C4-2B (cell line): ENCODE results near the gene IFT80.

Source experiments
- CTCF ChIP-seq: fragments of 450-650 bp; conservative IDR thresholded peaks from 2 replicates; pipeline ENCODE4 v1.5.1; 2017; ENCODE audit warnings: mild to moderate bottlenecking
- ZFX ChIP-seq: fragments of 450-650 bp; IDR thresholded peaks from 2 replicates; pipeline ENCODE4 v1.6.1; 2017

GRCh38 chr3:160217675-160218074, 181.3 kb downstream of the IFT80 start:
- TF ChIP-seq CTCF: no peak
- TF ChIP-seq ZFX: no peak
